ENCODE results near the gene SMIM24.
"Not testable (repeated sequence)": the region's sequence is repeated elsewhere in the genome, so short reads cannot be mapped to it uniquely, and the experiment has no call there.

Gene SMIM24

GRCh38 chr19:3480383-3481091 is at the start of gene SMIM24:
SMIM24 (minus strand) TSS chr19:3480525; CDS start chr19:3480463, 62 bp downstream.
- TF ChIP-seq CTCF (IDR thresholded peaks at IDR 0.05; ENCODE audit: insufficient read depth, missing control alignments): no peak
- no peak for DNase-seq (ENCODE audit: insufficient read length, low spot score)
- no peak for FAIRE-seq

GRCh38 chr19:3529299-3529698 is 49.0 kb upstream of the SMIM24 start:
- FAIRE-seq: not testable (repeated sequence)

GRCh38 chr19:3528539-3529211 is 48.4 kb upstream of the SMIM24 start:
- no peak for TF ChIP-seq CTCF (IDR thresholded peaks at IDR 0.05; ENCODE audit: insufficient read depth, missing control alignments)

More at GRCh38 chr19:3529299-3529698, 49.0 kb upstream of the SMIM24 start:
- not testable (repeated sequence) for DNase-seq (ENCODE audit: insufficient read length, low spot score)

GRCh38 chr19:3528080-3528479 is 47.8 kb upstream of the SMIM24 start:
- no peak for TF ChIP-seq CTCF (IDR thresholded peaks at IDR 0.05; ENCODE audit: insufficient read depth, missing control alignments)
- FAIRE-seq: no peak
- DNase-seq (ENCODE audit: insufficient read length, low spot score): no peak

More at GRCh38 chr19:3528539-3529211, 48.4 kb upstream of the SMIM24 start:
- FAIRE-seq (no peak), DNase-seq (ENCODE audit: insufficient read length, low spot score) (no peak)

GRCh38 chr19:3527238-3527910 is 47.0 kb upstream of the SMIM24 start:
- no peak for FAIRE-seq
- TF ChIP-seq CTCF (IDR thresholded peaks at IDR 0.05; ENCODE audit: insufficient read depth, missing control alignments): no peak

GRCh38 chr19:3526507-3527237 is 46.3 kb upstream of the SMIM24 start:
- DNase-seq (ENCODE audit: insufficient read length, low spot score) (no peak), FAIRE-seq (no peak)
- TF ChIP-seq CTCF (IDR thresholded peaks at IDR 0.05; ENCODE audit: insufficient read depth, missing control alignments): no peak

More at GRCh38 chr19:3527238-3527910, 47.0 kb upstream of the SMIM24 start:
- DNase-seq (ENCODE audit: insufficient read length, low spot score): no peak

- DNase-seq (ENCODE audit: insufficient read length, low spot score) (no peak), FAIRE-seq (no peak)
- no peak for TF ChIP-seq CTCF (IDR thresholded peaks at IDR 0.05; ENCODE audit: insufficient read depth, missing control alignments)
Measured at GRCh38 chr19:3524904-3525451, 44.7 kb upstream of the SMIM24 start.

Measured in D721Med (cell line).